Measurements from ENCODE around the gene SLC12A6. TPM values are rescaled to one million over a fixed set of nuclear protein-coding genes. Genes with fewer than 3 reads are reported as not detected.
"Not testable (repeated sequence)": the region's sequence is repeated elsewhere in the genome, so short reads cannot be mapped to it uniquely, and the experiment has no call there.

Gene SLC12A6
- total and polyA plus RNA-seq, 8 donors: 25.3 to 47.4 (median 29.7) TPM

- Histone ChIP-seq H3K36me3 (no peaks in the 10 kb centered on the region), H3K4me3 (no peak overlapping the region), H3K4me1 (peaks cover 5 to 8% of the 10 kb centered on the region in 2 donors), H3K27me3 (no peaks in the 10 kb centered on the region), H3K27ac (no peak overlapping the region), H3K9me3 (no peaks in the 10 kb centered on the region)
- ATAC-seq (no peak), DNase-seq (no peak)
- intact Hi-C loops (cut with DNase I): loop anchor here in 1 of 2 donors (5.0 to 10.0 kb wide), 2 partner anchors 101 to 149 kb away; no protein-coding TSS in a partner anchor
- TF ChIP-seq CTCF (IDR thresholded peaks at IDR 0.05): no peak
These were observed 123.9 kb downstream of the SLC12A6 start for GRCh38 chr15:34213690-34214089.

GRCh38 chr15:34209421-34210282, 127.9 kb downstream of the SLC12A6 start, which contains the start of gene KATNBL1:
Gene KATNBL1 (minus strand): TSS chr15:34210096. CDS start chr15:34163676, 46,420 bp downstream.
- peak; percentile 96 to 97 for TF ChIP-seq CTCF (IDR thresholded peaks at IDR 0.05)
- Histone ChIP-seq H3K27me3 (no peaks in the 10 kb centered on the region), H3K27ac (peak within 1 kb of the TSS; percentile 87), H3K9me3 (no peaks in the 10 kb centered on the region), H3K4me1 (peaks cover 11 to 22% of the 10 kb centered on the region in 2 donors), H3K4me3 (peak within 1 kb of the TSS; percentile 50 to 61), H3K36me3 (peaks cover 0 to 7% of the 10 kb centered on the region in 2 donors)
- peak; percentile 99 for ATAC-seq
- intact Hi-C loops (cut with DNase I): loop anchor here in 1 of 2 donors (5.0 to 10.0 kb wide), 2 partner anchors 97 to 145 kb away; no protein-coding TSS in a partner anchor
- peak; percentile 95 to 100 (median 98) for DNase-seq

GRCh38 chr15:34206011-34206410, 131.6 kb downstream of the SLC12A6 start:
- Histone ChIP-seq H3K4me3 (no peak overlapping the region), H3K9me3 (no peaks in the 10 kb centered on the region), H3K4me1 (peaks cover 11 to 22% of the 10 kb centered on the region in 2 donors), H3K27me3 (no peaks in the 10 kb centered on the region), H3K36me3 (peaks cover 0 to 7% of the 10 kb centered on the region in 2 donors), H3K27ac (no peak overlapping the region)
- no peak for TF ChIP-seq CTCF (IDR thresholded peaks at IDR 0.05)
- intact Hi-C loops (cut with DNase I): no loop called here
- DNase-seq: no peak
- ATAC-seq: no peak

GRCh38 chr15:34203936-34204335, 133.6 kb downstream of the SLC12A6 start:
- TF ChIP-seq CTCF (IDR thresholded peaks at IDR 0.05): no peak
- intact Hi-C loops (cut with DNase I): no loop called here
- H3K36me3 ChIP-seq: peaks cover 0 to 12% of the 10 kb centered on the region in 2 donors
- no peak for DNase-seq
- H3K27me3 ChIP-seq: no peaks in the 10 kb centered on the region
- ATAC-seq: no peak
- H3K27ac ChIP-seq: no peak overlapping the region
- H3K9me3 ChIP-seq: no peaks in the 10 kb centered on the region
- H3K4me3 ChIP-seq: no peak overlapping the region
- peaks cover 9 to 16% of the 10 kb centered on the region in 2 donors for H3K4me1 ChIP-seq

- peaks cover 3 to 10% of the 10 kb centered on the region in 2 donors for H3K4me1 ChIP-seq
- no peak overlapping the region for H3K27ac ChIP-seq
- ATAC-seq (no peak), DNase-seq (no peak)
- no peak overlapping the region for H3K4me3 ChIP-seq
- TF ChIP-seq CTCF (IDR thresholded peaks at IDR 0.05): no peak
- H3K36me3 ChIP-seq: peaks cover 0 to 14% of the 10 kb centered on the region in 2 donors
- H3K9me3 ChIP-seq: no peaks in the 10 kb centered on the region
- intact Hi-C loops (cut with DNase I): no loop called here
- H3K27me3 ChIP-seq: no peaks in the 10 kb centered on the region
These were observed 134.3 kb downstream of the SLC12A6 start for GRCh38 chr15:34203305-34203704.

- intact Hi-C loops (cut with DNase I); H3K27ac ChIP-seq; H3K9me3 ChIP-seq; H3K4me3 ChIP-seq; H3K27me3 ChIP-seq; H3K36me3 ChIP-seq; H3K4me1 ChIP-seq; ATAC-seq; DNase-seq: not testable (repeated sequence)
These were observed 144.3 kb downstream of the SLC12A6 start for GRCh38 chr15:34193272-34193671.

All from left lung (tissue), 10 donors.